ENCODE measurements around the gene OGT.

GRCh38 chrX:71532753-71533425 is at the start of gene OGT:
- TF ChIP-seq CTCF (conservative IDR thresholded peaks at IDR 0.05 in 1 of 2, IDR thresholded peaks at IDR 0.05 in 1 of 2; ENCODE audit: extremely low read depth in 1 of 2, insufficient read depth in 1 of 2, low read depth in 1 of 2, low read length in 2 of 2) (no peak), EZH2 (IDR thresholded peaks at IDR 0.05; ENCODE audit: borderline replicate concordance, low read length) (no peak)

All from mammary epithelial cell (primary cell).